ENCODE measurements around the gene PARD3B.

PARD3B gene

GRCh38 chr2:205187731-205188130 is 642.5 kb downstream of the PARD3B start:
- H3K4me3 ChIP-seq (ENCODE audit: low read depth in 1 of 2, low read length in 1 of 2): no peak overlapping the region
- no peaks in the 10 kb centered on the region for H3K36me3 ChIP-seq
- no peaks in the 10 kb centered on the region for H3K9me3 ChIP-seq
- TF ChIP-seq, protein P1, sequence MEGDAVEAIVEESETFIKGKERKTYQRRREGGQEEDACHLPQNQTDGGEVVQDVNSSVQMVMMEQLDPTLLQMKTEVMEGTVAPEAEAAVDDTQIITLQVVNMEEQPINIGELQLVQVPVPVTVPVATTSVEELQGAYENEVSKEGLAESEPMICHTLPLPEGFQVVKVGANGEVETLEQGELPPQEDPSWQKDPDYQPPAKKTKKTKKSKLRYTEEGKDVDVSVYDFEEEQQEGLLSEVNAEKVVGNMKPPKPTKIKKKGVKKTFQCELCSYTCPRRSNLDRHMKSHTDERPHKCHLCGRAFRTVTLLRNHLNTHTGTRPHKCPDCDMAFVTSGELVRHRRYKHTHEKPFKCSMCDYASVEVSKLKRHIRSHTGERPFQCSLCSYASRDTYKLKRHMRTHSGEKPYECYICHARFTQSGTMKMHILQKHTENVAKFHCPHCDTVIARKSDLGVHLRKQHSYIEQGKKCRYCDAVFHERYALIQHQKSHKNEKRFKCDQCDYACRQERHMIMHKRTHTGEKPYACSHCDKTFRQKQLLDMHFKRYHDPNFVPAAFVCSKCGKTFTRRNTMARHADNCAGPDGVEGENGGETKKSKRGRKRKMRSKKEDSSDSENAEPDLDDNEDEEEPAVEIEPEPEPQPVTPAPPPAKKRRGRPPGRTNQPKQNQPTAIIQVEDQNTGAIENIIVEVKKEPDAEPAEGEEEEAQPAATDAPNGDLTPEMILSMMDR (IDR thresholded peaks at IDR 0.05): no peak
- H3K4me1 ChIP-seq (ENCODE audit: control insufficient read depth in 1 of 2, insufficient read depth in 1 of 2, low read depth in 1 of 2, low read length in 1 of 2): no peaks in the 10 kb centered on the region
- H3K27me3 ChIP-seq: no peaks in the 10 kb centered on the region
- no peak overlapping the region for H3K27ac ChIP-seq

- Histone ChIP-seq H3K4me1 (ENCODE audit: control insufficient read depth in 1 of 2, insufficient read depth in 1 of 2, low read depth in 1 of 2, low read length in 1 of 2) (no peaks in the 10 kb centered on the region), H3K4me3 (ENCODE audit: low read depth in 1 of 2, low read length in 1 of 2) (no peak overlapping the region), H3K9me3 (no peaks in the 10 kb centered on the region), H3K36me3 (no peaks in the 10 kb centered on the region), H3K27me3 (no peaks in the 10 kb centered on the region), H3K27ac (no peak overlapping the region)
- TF ChIP-seq, protein P1 (IDR thresholded peaks at IDR 0.05): no peak
Observed at GRCh38 chr2:205188239-205189138, 643.2 kb downstream of the PARD3B start.

DNA sequence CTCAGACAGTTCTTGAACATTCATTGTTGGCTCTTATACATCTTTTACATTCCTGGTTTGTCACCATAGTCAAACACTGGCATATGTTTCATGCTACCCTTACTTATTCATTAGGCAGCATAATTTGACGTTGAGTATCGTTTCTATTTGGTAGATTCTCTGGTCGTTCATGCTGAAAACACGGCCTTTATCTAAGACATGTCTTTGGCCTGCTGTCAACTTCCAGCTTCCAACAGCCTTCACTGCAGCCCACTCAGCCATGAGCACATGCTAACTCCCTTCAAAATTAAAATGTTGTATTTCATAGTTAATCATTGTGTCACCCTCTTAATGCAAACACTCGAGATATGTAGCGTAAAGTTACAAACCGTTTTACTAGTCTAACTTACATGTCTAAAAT is 644.0 kb downstream of the PARD3B start:
- H3K4me3 ChIP-seq (ENCODE audit: low read depth in 1 of 2, low read length in 1 of 2): no peak overlapping the region
- no peaks in the 10 kb centered on the region for H3K4me1 ChIP-seq (ENCODE audit: control insufficient read depth in 1 of 2, insufficient read depth in 1 of 2, low read depth in 1 of 2, low read length in 1 of 2)
- H3K27me3 ChIP-seq: no peaks in the 10 kb centered on the region
- no peak overlapping the region for H3K27ac ChIP-seq
- no peaks in the 10 kb centered on the region for H3K9me3 ChIP-seq
- TF ChIP-seq, protein P1 (IDR thresholded peaks at IDR 0.05): no peak
- H3K36me3 ChIP-seq: no peaks in the 10 kb centered on the region

- Histone ChIP-seq H3K27me3 (no peaks in the 10 kb centered on the region), H3K36me3 (no peaks in the 10 kb centered on the region), H3K4me1 (ENCODE audit: control insufficient read depth in 1 of 2, insufficient read depth in 1 of 2, low read depth in 1 of 2, low read length in 1 of 2) (no peaks in the 10 kb centered on the region), H3K9me3 (no peaks in the 10 kb centered on the region), H3K27ac (no peak overlapping the region), H3K4me3 (ENCODE audit: low read depth in 1 of 2, low read length in 1 of 2) (no peak overlapping the region)
- TF ChIP-seq, protein P1 (IDR thresholded peaks at IDR 0.05): no peak
Observed at GRCh38 chr2:205190528-205190927, 645.3 kb downstream of the PARD3B start.

DNA sequence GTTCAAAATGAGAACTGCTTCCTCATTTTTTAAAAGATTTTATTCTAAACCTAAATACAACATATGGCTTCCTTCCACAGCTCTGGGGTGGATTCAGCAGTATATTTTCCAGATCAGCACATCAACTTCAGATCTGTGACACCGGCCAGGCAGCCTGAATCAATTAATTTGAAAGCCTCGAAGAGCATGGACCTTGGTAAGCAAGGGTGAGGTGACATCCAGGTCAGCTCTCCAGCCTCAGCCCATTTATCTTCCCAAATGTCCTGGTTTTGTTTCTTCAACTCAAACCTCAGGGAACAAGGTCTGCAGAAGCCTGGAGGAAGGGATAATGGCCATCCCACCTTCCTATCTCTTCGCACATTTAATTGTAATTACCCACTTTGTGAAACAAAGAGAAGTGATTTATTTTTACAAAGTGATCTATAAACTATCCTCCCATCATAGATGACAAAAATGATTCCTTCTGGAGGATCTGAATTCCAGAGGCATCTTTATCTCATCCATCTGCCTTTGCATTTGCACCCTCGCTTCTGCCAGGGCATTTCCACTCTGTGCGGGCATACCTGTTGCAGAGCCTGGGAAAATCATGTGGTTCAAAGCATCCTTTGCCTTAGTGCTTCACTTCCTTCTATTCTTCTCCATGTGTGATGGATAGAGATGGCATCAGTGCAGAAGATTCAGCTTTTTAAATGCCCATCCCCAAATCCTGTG is 648.0 kb downstream of the PARD3B start:
- H3K4me1 ChIP-seq (ENCODE audit: control insufficient read depth in 1 of 2, insufficient read depth in 1 of 2, low read depth in 1 of 2, low read length in 1 of 2): no peaks in the 10 kb centered on the region
- no peak overlapping the region for H3K4me3 ChIP-seq (ENCODE audit: low read depth in 1 of 2, low read length in 1 of 2)
- H3K36me3 ChIP-seq: no peaks in the 10 kb centered on the region
- TF ChIP-seq, protein P1 (IDR thresholded peaks at IDR 0.05): no peak
- no peaks in the 10 kb centered on the region for H3K9me3 ChIP-seq
- H3K27me3 ChIP-seq: no peaks in the 10 kb centered on the region
- no peak overlapping the region for H3K27ac ChIP-seq
